Choroid plexus epithelial cell (primary cell): ENCODE measurements around the gene NFX1.

ENCODE experiments used
- DNase-seq: peaks from one replicate; pipeline ENCODE4 v3.0.0-alpha.2; 2010; ENCODE audit warnings: low read depth
- H3K4me3 ChIP-seq: 2 replicates; pipeline ENCODE4 v1.5.1; 2011; ENCODE audit warnings: low read depth, mild to moderate bottlenecking, control low read depth, low read length, moderate library complexity
- TF ChIP-seq, protein P1 (sequence below): conservative IDR thresholded peaks from 2 replicates; pipeline ENCODE4 v1.5.1; 2011; ENCODE audit warnings: low read depth, mild to moderate bottlenecking, control low read depth, inconsistent platforms, low read length, moderate library complexity

Gene NFX1

DNA sequence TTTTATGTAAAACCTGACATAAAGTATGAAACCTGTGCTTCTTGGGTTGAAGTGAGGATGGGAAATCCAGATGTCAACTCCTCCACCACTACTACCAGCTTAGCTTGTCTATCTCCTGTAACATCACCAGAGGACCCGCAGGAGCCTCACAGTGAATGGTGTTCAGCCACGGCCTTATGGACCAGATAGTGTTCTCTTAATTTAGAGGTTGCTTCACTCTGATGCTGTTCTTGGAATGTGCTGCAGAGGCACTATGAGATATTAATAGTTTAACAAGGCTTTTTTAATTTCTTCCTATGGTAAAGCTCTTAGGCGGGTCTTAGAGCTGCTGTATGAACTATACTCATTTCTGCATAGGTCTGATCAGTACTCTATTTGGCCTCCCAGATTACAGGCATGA is 27.9 kb downstream of the NFX1 start:
- peak; percentile 32 for DNase-seq
- TF ChIP-seq, protein P1, sequence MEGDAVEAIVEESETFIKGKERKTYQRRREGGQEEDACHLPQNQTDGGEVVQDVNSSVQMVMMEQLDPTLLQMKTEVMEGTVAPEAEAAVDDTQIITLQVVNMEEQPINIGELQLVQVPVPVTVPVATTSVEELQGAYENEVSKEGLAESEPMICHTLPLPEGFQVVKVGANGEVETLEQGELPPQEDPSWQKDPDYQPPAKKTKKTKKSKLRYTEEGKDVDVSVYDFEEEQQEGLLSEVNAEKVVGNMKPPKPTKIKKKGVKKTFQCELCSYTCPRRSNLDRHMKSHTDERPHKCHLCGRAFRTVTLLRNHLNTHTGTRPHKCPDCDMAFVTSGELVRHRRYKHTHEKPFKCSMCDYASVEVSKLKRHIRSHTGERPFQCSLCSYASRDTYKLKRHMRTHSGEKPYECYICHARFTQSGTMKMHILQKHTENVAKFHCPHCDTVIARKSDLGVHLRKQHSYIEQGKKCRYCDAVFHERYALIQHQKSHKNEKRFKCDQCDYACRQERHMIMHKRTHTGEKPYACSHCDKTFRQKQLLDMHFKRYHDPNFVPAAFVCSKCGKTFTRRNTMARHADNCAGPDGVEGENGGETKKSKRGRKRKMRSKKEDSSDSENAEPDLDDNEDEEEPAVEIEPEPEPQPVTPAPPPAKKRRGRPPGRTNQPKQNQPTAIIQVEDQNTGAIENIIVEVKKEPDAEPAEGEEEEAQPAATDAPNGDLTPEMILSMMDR: no peak
- H3K4me3 ChIP-seq: no peak overlapping the region

- H3K4me3 ChIP-seq: no peak overlapping the region
- no peak for DNase-seq
- TF ChIP-seq, protein P1: no peak
Measured at GRCh38 chr9:33318781-33319180, 28.5 kb downstream of the NFX1 start.

GRCh38 chr9:33320230-33320567 is 29.9 kb downstream of the NFX1 start:
- no peak overlapping the region for H3K4me3 ChIP-seq
- no peak for DNase-seq
- TF ChIP-seq, protein P1: no peak

- DNase-seq: peak; percentile 97
- TF ChIP-seq, protein P1: no peak
- no peak overlapping the region for H3K4me3 ChIP-seq
Measured at GRCh38 chr9:33320568-33321261, 30.4 kb downstream of the NFX1 start.

- peak; percentile 70 for DNase-seq
- H3K4me3 ChIP-seq: no peak overlapping the region
- TF ChIP-seq, protein P1: no peak
Measured at GRCh38 chr9:33329117-33329563, 38.8 kb downstream of the NFX1 start.

DNA sequence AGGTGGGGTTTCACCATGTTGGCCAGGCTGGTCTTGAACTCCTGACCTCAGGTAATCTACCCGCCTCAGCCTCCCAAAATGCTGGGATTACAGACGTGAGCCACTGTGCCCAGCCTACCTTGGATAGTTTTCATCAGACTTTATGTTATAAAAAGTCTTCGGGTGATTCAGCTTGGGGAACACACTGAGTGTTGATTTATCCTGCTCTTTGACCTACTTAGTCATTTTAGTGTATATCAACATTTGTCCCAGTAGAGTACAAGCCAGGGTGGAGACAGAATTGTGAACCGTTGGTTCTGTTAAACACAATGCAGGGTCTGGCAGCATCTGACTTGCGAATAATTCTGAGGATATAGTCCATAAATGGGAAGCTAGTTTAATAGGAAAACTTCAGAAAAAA is 39.7 kb downstream of the NFX1 start:
- TF ChIP-seq, protein P1: no peak
- peak; percentile 79 for DNase-seq
- H3K4me3 ChIP-seq: no peak overlapping the region

DNA sequence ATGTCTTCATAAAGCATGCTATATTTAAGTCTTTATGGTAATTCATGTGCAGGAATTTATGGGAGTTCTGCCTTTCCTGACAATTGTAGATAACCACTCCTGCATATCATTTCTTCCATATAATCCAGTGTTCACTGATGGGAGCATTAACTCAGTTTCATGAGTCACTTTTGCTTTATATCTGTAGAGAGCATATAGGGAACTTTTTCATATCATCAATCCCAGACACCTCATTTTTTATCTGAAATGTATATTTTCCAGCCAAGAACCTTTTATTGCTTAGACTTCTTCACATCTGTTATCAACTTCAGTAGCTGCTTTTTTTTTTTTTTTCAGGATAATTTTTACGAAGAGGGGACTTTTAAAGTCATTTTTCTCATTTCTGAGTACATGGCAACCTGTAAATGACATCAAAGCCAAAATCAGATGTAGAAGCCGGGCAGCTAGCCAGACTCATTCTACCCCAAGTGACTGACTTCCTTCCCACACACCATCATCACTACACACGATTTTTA is 41.1 kb downstream of the NFX1 start:
- DNase-seq: no peak
- no peak overlapping the region for H3K4me3 ChIP-seq
- TF ChIP-seq, protein P1: no peak
